ENCODE results near the gene SH3BP4. TPM values are rescaled to one million over a fixed set of nuclear protein-coding genes. Genes with fewer than 3 reads are reported as not detected.

SH3BP4 gene
- total and polyA plus RNA-seq, 2 of the 8 experiments (the other 6 are each of a cell fraction or from before 2014, with no cell fraction given), result 28.3 to 35.4 TPM

DNA sequence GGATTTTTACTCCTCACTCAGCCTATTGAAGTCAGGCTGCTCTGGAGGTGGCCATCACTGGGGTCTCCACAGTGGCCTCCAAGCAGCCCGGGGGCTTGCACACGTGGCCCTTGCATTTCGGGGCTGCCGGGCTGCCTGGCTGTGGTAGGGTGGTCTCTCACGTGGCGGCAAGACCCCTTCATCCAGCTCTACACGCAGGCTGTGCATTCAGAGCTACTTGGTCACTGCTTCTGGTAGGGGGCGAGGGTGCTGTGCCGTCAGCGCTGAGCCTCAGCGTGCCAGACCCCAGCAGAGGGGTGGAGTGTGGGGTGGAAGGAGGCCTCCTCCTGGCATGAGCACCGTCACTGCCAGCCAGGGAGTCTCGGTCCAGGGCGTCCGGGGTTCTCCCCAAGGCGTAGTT lies 80.6 kb downstream of the SH3BP4 start:
- H3K23ac ChIP-seq (ENCODE audit: insufficient read length), result no peak overlapping the region
- H4K5ac ChIP-seq (ENCODE audit: insufficient read length, low read depth, low read length), result no peak overlapping the region
- H3K27me3 ChIP-seq (replicated peaks in 1 of 4; ENCODE audit: control insufficient read depth in 3 of 4, extremely low read depth in 1 of 4, insufficient read depth in 3 of 4, low read length in 3 of 4), result no peaks in the 10 kb centered on the region
- H3K27ac ChIP-seq (ENCODE audit: low read depth, low read length), result no peak overlapping the region
- no peaks in the 10 kb centered on the region for H3K23me2 ChIP-seq (ENCODE audit: low read depth, low read length)
- no peak overlapping the region for H2BK12ac ChIP-seq (ENCODE audit: low read depth, low read length)
- no peaks in the 10 kb centered on the region for H3K9me3 ChIP-seq (ENCODE audit: insufficient read depth in 2 of 2, low read depth in 1 of 2, low read length in 1 of 2)
- H2BK20ac ChIP-seq (ENCODE audit: low read length), result no peak overlapping the region
- H3K4me2 ChIP-seq (ENCODE audit: insufficient read depth in 1 of 2, low read depth in 2 of 2, low read length in 2 of 2), result no peak overlapping the region
- H3K36me3 ChIP-seq (ENCODE audit: control insufficient read depth in 2 of 4, insufficient read depth in 4 of 4, low read length in 3 of 4), result peaks cover 0 to 22% (median 2%) of the 10 kb centered on the region in 4 experiments; a peak in 4 of 8 replicates
- no peak overlapping the region for H3K56ac ChIP-seq (replicated peaks; ENCODE audit: insufficient read length, low read depth, low read length)
- H3K14ac ChIP-seq (ENCODE audit: insufficient read length), result no peak overlapping the region
- FAIRE-seq (no peak), DNase-seq (ENCODE audit: low read depth in 1 of 2, low spot score in 2 of 2) (no peak)
- H3K79me1 ChIP-seq (ENCODE audit: low read depth, low read length), result peaks cover 24% of the 10 kb centered on the region
- no peak overlapping the region for H4K91ac ChIP-seq (replicated peaks; ENCODE audit: insufficient read length, low read length)
- no peak overlapping the region for H2AFZ ChIP-seq (ENCODE audit: low read length)
- no peak overlapping the region for H2BK5ac ChIP-seq (ENCODE audit: low read depth, low read length)
- no peak overlapping the region for H2AK5ac ChIP-seq (ENCODE audit: low read depth, low read length)
- no peak overlapping the region for H3K9ac ChIP-seq (replicated peaks in 1 of 4; ENCODE audit: extremely low read depth in 1 of 4, low read depth in 3 of 4, low read length in 3 of 4)
- POLR2A ChIA-PET (ENCODE audit: partially characterized antibody), result no interaction called here
- TF ChIP-seq CHD2 (IDR thresholded peaks at IDR 0.05; ENCODE audit: low read length) (no peak), BCL11A (IDR thresholded peaks at IDR 0.05; ENCODE audit: low read depth in 2 of 2, low read length in 2 of 2) (no peak), HDAC6 (IDR thresholded peaks at IDR 0.05; ENCODE audit: low read depth, low read length) (no peak), POLR2AphosphoS5 (IDR thresholded peaks at IDR 0.05; ENCODE audit: low read depth, low read length) (no peak), RBBP5 (IDR thresholded peaks at IDR 0.05; ENCODE audit: borderline replicate concordance, low read depth, low read length) (no peak), KDM4A (IDR thresholded peaks at IDR 0.05; ENCODE audit: low read depth, low read length, severe bottlenecking) (no peak), SUZ12 (IDR thresholded peaks at IDR 0.05; ENCODE audit: low read length) (no peak), TCF12 (IDR thresholded peaks at IDR 0.05; ENCODE audit: low read depth, low read length) (no peak), RXRA (IDR thresholded peaks at IDR 0.05; ENCODE audit: insufficient read depth, low read depth, low read length) (no peak), ATF2 (IDR thresholded peaks at IDR 0.05; ENCODE audit: low read length) (no peak), SIX5 (IDR thresholded peaks at IDR 0.05; ENCODE audit: low read depth, low read length) (no peak), CREB1 (IDR thresholded peaks at IDR 0.05) (no peak)
- CTCF ChIA-PET (ENCODE audit: partially characterized antibody), result interaction anchor here (0.8 to 1.2 kb wide), 4 partner anchors 11 to 21 kb away, joined by 3 to 4 read pairs (median 3); no protein-coding TSS in a partner anchor
- no peak overlapping the region for H3K18ac ChIP-seq (ENCODE audit: extremely low read depth, low read length)
- H3K4me3 ChIP-seq (ENCODE audit: extremely low read depth in 1 of 4, insufficient read depth in 2 of 4, low read depth in 3 of 4, low read length in 4 of 4), result no peak overlapping the region
- no peaks in the 10 kb centered on the region; a peak in 1 of 7 replicates for H3K4me1 ChIP-seq (replicated peaks in 1 of 4; ENCODE audit: control insufficient read depth in 3 of 4, insufficient read depth in 4 of 4, low read length in 3 of 4)
- H4K8ac ChIP-seq (ENCODE audit: extremely low read depth, insufficient read depth, low read length), result no peak overlapping the region; the same call in 1 of the 2 replicates
- no peak overlapping the region for H2BK15ac ChIP-seq (ENCODE audit: low read length)
- 88% methylated on average over 16 of the region's 16 CpGs; no CpG with 5 or more reads in 1 of the 2 experiments for whole genome bisulfite sequencing, 2 experiments (ENCODE audit: extremely low coverage in 1 of 2, insufficient coverage in 1 of 2, insufficient read length in 1 of 2, insufficient replicate concordance in 2 of 2, low coverage in 1 of 2, low lambda C conversion rate in 2 of 2, missing lambda C conversion rate in 1 of 2)
- no peak overlapping the region for H3K4ac ChIP-seq (replicated peaks; ENCODE audit: insufficient read length, low read depth, low read length)
- H4K20me1 ChIP-seq (replicated peaks in 1 of 2; ENCODE audit: control insufficient read depth in 1 of 2, insufficient read depth in 2 of 2, low read length in 2 of 2), result peaks cover 7 to 20% of the 10 kb centered on the region in 2 experiments
- H3K79me2 ChIP-seq (ENCODE audit: control insufficient read depth in 1 of 2, insufficient read depth in 2 of 2, low read length in 2 of 2), result peaks cover 0 to 62% of the 10 kb centered on the region in 2 experiments; a peak in 2 of 4 replicates
- H2BK120ac ChIP-seq (replicated peaks; ENCODE audit: low read depth, low read length), result no peak overlapping the region
